ENCODE results near the gene PLEKHA5. TPM values are rescaled to one million over a fixed set of nuclear protein-coding genes. Genes with fewer than 3 reads are reported as not detected.

PLEKHA5 gene
- total and polyA plus RNA-seq, 2 experiments from 2014 or later, result 82.8 to 112 TPM

DNA sequence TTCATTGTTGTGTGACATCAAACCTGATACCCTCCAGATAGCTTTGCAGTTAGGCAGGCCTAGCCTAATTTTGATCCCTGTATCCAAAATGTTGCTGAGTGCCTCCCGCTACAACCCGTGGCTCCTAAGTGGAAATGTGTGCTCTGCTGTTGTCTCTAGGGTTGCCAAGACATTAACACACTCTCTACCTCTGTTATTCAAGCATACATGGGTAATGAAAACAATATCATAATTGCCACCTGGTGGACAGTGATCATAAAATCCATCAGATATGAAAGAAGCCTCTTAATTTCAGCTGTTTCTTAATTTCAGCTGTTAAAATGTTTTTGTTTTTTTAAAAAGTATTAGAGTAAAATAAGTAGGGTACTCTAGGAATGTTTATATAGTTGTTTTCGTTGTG is 93.5 kb downstream of the PLEKHA5 start:
- 0 out of 2 replicates have a peak overlapping the region, but pooled peaks have one; percentile 49 for H3K27ac Mint-ChIP-seq
- Histone ChIP-seq H3K4me3 (no peak overlapping the region), H3K79me2 (replicated peaks; ENCODE audit: insufficient read depth) (peaks cover 97% of the 10 kb centered on the region), H3K4me1 (ENCODE audit: insufficient read depth) (peaks cover 21% of the 10 kb centered on the region), H3K27ac (ENCODE audit: low read depth) (no peak overlapping the region), H2AFZ (no peak overlapping the region), H3K27me3 (ENCODE audit: insufficient read depth) (no peaks in the 10 kb centered on the region), H3K9me2 (ENCODE audit: insufficient read depth) (no peaks in the 10 kb centered on the region), H3K36me3 (ENCODE audit: insufficient read depth) (no peaks in the 10 kb centered on the region), H4K20me1 (replicated peaks; ENCODE audit: insufficient read depth) (peaks cover 4% of the 10 kb centered on the region; the same call in 1 of the 2 replicates), H3F3A (replicated peaks; ENCODE audit: low read depth) (no peaks in the 10 kb centered on the region), H3K4me2 (no peak overlapping the region)
- peaks cover 45% of the 10 kb centered on the region for H3K4me1 Mint-ChIP-seq
- DNase-seq (ENCODE audit: low spot score) (peak; percentile 27), ATAC-seq (no peak)
- peaks cover 1% of the 10 kb centered on the region for H3K36me3 Mint-ChIP-seq (ENCODE audit: low read depth)
- TF ChIP-seq, protein P1, sequence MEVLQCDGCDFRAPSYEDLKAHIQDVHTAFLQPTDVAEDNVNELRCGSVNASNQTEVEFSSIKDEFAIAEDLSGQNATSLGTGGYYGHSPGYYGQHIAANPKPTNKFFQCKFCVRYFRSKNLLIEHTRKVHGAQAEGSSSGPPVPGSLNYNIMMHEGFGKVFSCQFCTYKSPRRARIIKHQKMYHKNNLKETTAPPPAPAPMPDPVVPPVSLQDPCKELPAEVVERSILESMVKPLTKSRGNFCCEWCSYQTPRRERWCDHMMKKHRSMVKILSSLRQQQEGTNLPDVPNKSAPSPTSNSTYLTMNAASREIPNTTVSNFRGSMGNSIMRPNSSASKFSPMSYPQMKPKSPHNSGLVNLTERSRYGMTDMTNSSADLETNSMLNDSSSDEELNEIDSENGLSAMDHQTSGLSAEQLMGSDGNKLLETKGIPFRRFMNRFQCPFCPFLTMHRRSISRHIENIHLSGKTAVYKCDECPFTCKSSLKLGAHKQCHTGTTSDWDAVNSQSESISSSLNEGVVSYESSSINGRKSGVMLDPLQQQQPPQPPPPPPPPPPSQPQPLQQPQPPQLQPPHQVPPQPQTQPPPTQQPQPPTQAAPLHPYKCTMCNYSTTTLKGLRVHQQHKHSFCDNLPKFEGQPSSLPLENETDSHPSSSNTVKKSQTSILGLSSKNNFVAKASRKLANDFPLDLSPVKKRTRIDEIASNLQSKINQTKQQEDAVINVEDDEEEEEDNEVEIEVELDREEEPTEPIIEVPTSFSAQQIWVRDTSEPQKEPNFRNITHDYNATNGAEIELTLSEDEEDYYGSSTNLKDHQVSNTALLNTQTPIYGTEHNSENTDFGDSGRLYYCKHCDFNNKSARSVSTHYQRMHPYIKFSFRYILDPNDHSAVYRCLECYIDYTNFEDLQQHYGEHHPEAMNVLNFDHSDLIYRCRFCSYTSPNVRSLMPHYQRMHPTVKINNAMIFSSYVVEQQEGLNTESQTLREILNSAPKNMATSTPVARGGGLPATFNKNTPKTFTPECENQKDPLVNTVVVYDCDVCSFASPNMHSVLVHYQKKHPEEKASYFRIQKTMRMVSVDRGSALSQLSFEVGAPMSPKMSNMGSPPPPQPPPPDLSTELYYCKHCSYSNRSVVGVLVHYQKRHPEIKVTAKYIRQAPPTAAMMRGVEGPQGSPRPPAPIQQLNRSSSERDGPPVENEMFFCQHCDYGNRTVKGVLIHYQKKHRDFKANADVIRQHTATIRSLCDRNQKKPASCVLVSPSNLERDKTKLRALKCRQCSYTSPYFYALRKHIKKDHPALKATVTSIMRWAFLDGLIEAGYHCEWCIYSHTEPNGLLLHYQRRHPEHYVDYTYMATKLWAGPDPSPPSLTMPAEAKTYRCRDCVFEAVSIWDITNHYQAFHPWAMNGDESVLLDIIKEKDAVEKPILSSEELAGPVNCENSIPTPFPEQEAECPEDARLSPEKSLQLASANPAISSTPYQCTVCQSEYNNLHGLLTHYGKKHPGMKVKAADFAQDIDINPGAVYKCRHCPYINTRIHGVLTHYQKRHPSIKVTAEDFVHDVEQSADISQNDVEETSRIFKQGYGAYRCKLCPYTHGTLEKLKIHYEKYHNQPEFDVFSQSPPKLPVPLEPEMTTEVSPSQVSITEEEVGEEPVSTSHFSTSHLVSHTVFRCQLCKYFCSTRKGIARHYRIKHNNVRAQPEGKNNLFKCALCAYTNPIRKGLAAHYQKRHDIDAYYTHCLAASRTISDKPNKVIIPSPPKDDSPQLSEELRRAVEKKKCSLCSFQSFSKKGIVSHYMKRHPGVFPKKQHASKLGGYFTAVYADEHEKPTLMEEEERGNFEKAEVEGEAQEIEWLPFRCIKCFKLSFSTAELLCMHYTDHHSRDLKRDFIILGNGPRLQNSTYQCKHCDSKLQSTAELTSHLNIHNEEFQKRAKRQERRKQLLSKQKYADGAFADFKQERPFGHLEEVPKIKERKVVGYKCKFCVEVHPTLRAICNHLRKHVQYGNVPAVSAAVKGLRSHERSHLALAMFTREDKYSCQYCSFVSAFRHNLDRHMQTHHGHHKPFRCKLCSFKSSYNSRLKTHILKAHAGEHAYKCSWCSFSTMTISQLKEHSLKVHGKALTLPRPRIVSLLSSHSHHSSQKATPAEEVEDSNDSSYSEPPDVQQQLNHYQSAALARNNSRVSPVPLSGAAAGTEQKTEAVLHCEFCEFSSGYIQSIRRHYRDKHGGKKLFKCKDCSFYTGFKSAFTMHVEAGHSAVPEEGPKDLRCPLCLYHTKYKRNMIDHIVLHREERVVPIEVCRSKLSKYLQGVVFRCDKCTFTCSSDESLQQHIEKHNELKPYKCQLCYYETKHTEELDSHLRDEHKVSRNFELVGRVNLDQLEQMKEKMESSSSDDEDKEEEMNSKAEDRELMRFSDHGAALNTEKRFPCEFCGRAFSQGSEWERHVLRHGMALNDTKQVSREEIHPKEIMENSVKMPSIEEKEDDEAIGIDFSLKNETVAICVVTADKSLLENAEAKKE (CRISPR knock-in tag; IDR thresholded peaks at IDR 0.05), result no peak
- TF ChIP-seq, protein P2, sequence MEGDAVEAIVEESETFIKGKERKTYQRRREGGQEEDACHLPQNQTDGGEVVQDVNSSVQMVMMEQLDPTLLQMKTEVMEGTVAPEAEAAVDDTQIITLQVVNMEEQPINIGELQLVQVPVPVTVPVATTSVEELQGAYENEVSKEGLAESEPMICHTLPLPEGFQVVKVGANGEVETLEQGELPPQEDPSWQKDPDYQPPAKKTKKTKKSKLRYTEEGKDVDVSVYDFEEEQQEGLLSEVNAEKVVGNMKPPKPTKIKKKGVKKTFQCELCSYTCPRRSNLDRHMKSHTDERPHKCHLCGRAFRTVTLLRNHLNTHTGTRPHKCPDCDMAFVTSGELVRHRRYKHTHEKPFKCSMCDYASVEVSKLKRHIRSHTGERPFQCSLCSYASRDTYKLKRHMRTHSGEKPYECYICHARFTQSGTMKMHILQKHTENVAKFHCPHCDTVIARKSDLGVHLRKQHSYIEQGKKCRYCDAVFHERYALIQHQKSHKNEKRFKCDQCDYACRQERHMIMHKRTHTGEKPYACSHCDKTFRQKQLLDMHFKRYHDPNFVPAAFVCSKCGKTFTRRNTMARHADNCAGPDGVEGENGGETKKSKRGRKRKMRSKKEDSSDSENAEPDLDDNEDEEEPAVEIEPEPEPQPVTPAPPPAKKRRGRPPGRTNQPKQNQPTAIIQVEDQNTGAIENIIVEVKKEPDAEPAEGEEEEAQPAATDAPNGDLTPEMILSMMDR (conservative IDR thresholded peaks at IDR 0.05; ENCODE audit: low read depth in 2 of 2), result peak in 1 of 2 experiments; percentile 35; a peak in 1 of 4 replicates
- no peak for TF ChIP-seq JUNB (IDR thresholded peaks at IDR 0.05; ENCODE audit: unreplicated experiment)
- H3K4me3 Mint-ChIP-seq, result no peak overlapping the region
- no peaks in the 10 kb centered on the region for H3K9me3 Mint-ChIP-seq
- H3K27me3 Mint-ChIP-seq (ENCODE audit: insufficient read depth, low read depth, poor library complexity), result no peaks in the 10 kb centered on the region

DNA sequence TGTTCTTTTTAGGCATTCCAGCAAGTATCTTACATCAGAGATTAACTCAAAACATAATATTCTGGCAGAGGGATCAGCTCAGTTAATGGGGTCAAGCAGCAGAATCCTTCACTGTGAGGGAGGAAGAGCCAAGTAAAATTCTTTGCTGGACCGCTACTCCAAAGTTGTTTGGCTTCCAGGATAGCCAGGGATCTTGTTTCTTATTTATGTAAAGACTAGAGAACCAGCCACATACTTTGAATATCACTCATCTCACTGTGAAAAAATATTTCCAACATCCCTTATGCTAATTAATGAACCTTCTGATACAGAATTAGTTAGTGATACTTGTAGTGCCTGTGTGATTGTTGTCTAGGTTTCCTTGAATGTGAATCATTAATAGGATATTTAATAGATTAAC is 94.2 kb downstream of the PLEKHA5 start:
- DNase-seq (ENCODE audit: low spot score) (no peak), ATAC-seq (no peak)
- no peaks in the 10 kb centered on the region for H3K27me3 ChIP-seq (ENCODE audit: insufficient read depth)
- Mint-ChIP-seq H3K36me3 (ENCODE audit: low read depth) (peaks cover 8% of the 10 kb centered on the region), H3K9me3 (peaks cover 4% of the 10 kb centered on the region), H3K27ac (no peak overlapping the region), H3K4me3 (no peak overlapping the region), H3K4me1 (peaks cover 45% of the 10 kb centered on the region), H3K27me3 (ENCODE audit: insufficient read depth, low read depth, poor library complexity) (no peaks in the 10 kb centered on the region)
- peaks cover 4% of the 10 kb centered on the region; the same call in 1 of the 2 replicates for H4K20me1 ChIP-seq (replicated peaks; ENCODE audit: insufficient read depth)
- H3K36me3 ChIP-seq (ENCODE audit: insufficient read depth), result no peaks in the 10 kb centered on the region; the same call in 1 of the 2 replicates
- no peak overlapping the region for H3K4me3 ChIP-seq
- H3F3A ChIP-seq (replicated peaks; ENCODE audit: low read depth), result no peaks in the 10 kb centered on the region
- H3K9me2 ChIP-seq (ENCODE audit: insufficient read depth), result no peaks in the 10 kb centered on the region
- no peak overlapping the region for H2AFZ ChIP-seq
- peaks cover 97% of the 10 kb centered on the region for H3K79me2 ChIP-seq (replicated peaks; ENCODE audit: insufficient read depth)
- H3K4me2 ChIP-seq, result no peak overlapping the region
- no peak overlapping the region for H3K27ac ChIP-seq (ENCODE audit: low read depth)
- H3K4me1 ChIP-seq (ENCODE audit: insufficient read depth), result peaks cover 21% of the 10 kb centered on the region
- no peak for TF ChIP-seq STAT1 (IDR thresholded peaks at IDR 0.05; ENCODE audit: unreplicated experiment)
- no peak for TF ChIP-seq EZH2 (IDR thresholded peaks at IDR 0.05; ENCODE audit: low read depth, unreplicated experiment)
- TF ChIP-seq ZNF114 (CRISPR knock-in tag; IDR thresholded peaks at IDR 0.05), result no peak
- TF ChIP-seq ZNF331 (CRISPR knock-in tag; IDR thresholded peaks at IDR 0.05; ENCODE audit: low read depth), result no peak
- TF ChIP-seq JUNB (IDR thresholded peaks at IDR 0.05; ENCODE audit: unreplicated experiment), result no peak
- TF ChIP-seq, protein P2 (conservative IDR thresholded peaks at IDR 0.05; ENCODE audit: low read depth in 2 of 2), result no peak

Data from GM23338 (cell line).